ENCODE measurements around the gene DHFR. TPM values are rescaled to one million over a fixed set of nuclear protein-coding genes. Genes with fewer than 3 reads are reported as not detected.

DHFR gene
- total and polyA plus RNA-seq, 9 of the 15 experiments (the other 6 are each of a cell fraction or from before 2014, with no cell fraction given) = 45.6 to 176 (median 97.7) TPM

DNA sequence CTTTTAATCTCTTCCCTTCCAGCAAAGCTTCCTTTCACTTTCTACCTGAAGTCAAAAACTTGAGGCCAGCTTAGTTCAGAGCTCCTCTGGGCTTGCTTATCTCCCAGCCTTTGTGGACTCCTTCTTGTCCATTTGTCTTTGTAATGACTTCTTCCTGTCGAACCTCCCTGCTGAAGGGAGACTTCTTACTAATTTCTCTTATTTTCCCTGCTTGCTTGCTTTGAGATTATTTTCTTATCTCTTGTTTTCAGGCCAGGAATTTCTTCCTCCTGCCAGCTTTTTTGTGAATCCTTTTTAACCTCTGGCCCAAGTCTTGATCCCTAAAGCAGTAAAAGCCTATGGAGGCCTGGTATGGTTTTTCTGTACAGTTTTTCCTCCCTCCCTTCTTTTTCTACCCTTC lies 46.8 kb upstream of the DHFR start (continued):
- TF ChIP-seq, protein P1, sequence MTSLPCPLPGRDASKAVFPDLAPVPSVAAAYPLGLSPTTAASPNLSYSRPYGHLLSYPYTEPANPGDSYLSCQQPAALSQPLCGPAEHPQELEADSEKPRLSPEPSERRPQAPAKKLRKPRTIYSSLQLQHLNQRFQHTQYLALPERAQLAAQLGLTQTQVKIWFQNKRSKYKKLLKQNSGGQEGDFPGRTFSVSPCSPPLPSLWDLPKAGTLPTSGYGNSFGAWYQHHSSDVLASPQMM (CRISPR knock-in tag; IDR thresholded peaks at IDR 0.05) = no peak
- TF ChIP-seq ELF4 (CRISPR knock-in tag; IDR thresholded peaks at IDR 0.05) (no peak), CBFA2T3 (IDR thresholded peaks at IDR 0.05) (peak; percentile 83), LCOR (CRISPR knock-in tag; IDR thresholded peaks at IDR 0.05) (no peak), PBX2 (CRISPR knock-in tag; IDR thresholded peaks at IDR 0.05; ENCODE audit: low read depth) (no peak), PBX2 (tag; conservative IDR thresholded peaks at IDR 0.05; ENCODE audit: low read depth) (peak; percentile 83), BCL6 (CRISPR knock-in tag; IDR thresholded peaks at IDR 0.05) (no peak), POLR2B (IDR thresholded peaks at IDR 0.05; ENCODE audit: low read depth, partially characterized antibody) (no peak), MTA1 (IDR thresholded peaks at IDR 0.05; ENCODE audit: borderline replicate concordance) (no peak), DDX20 (tag; IDR thresholded peaks at IDR 0.05; ENCODE audit: low read depth) (no peak), SETDB1 (IDR thresholded peaks at IDR 0.05; ENCODE audit: low read length) (no peak), DPF2 (IDR thresholded peaks at IDR 0.05) (peak; percentile 63), ZNF24 (IDR thresholded peaks at IDR 0.05) (no peak), ZNF197 (CRISPR knock-in tag; IDR thresholded peaks at IDR 0.05; ENCODE audit: low read depth) (no peak), NFIX (CRISPR knock-in tag; IDR thresholded peaks at IDR 0.05; ENCODE audit: low read depth) (no peak), ZFP91 (CRISPR knock-in tag; IDR thresholded peaks at IDR 0.05) (no peak), EWSR1 (IDR thresholded peaks at IDR 0.05; ENCODE audit: borderline replicate concordance, low read depth, partially characterized antibody) (no peak), ZNF143 (CRISPR knock-in tag; IDR thresholded peaks at IDR 0.05) (no peak), TAL1 (IDR thresholded peaks at IDR 0.05) (peak; percentile 60), SMAD3 (CRISPR knock-in tag; conservative IDR thresholded peaks at IDR 0.05) (no peak)
- TF ChIP-seq, protein P2, sequence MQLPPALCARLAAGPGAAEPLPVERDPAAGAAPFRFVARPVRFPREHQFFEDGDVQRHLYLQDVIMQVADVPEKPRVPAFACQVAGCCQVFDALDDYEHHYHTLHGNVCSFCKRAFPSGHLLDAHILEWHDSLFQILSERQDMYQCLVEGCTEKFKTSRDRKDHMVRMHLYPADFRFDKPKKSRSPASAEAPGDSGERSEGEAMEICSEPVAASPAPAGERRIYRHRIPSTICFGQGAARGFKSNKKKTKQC (CRISPR knock-in tag; IDR thresholded peaks at IDR 0.05) = no peak
- TF ChIP-seq, protein P3, sequence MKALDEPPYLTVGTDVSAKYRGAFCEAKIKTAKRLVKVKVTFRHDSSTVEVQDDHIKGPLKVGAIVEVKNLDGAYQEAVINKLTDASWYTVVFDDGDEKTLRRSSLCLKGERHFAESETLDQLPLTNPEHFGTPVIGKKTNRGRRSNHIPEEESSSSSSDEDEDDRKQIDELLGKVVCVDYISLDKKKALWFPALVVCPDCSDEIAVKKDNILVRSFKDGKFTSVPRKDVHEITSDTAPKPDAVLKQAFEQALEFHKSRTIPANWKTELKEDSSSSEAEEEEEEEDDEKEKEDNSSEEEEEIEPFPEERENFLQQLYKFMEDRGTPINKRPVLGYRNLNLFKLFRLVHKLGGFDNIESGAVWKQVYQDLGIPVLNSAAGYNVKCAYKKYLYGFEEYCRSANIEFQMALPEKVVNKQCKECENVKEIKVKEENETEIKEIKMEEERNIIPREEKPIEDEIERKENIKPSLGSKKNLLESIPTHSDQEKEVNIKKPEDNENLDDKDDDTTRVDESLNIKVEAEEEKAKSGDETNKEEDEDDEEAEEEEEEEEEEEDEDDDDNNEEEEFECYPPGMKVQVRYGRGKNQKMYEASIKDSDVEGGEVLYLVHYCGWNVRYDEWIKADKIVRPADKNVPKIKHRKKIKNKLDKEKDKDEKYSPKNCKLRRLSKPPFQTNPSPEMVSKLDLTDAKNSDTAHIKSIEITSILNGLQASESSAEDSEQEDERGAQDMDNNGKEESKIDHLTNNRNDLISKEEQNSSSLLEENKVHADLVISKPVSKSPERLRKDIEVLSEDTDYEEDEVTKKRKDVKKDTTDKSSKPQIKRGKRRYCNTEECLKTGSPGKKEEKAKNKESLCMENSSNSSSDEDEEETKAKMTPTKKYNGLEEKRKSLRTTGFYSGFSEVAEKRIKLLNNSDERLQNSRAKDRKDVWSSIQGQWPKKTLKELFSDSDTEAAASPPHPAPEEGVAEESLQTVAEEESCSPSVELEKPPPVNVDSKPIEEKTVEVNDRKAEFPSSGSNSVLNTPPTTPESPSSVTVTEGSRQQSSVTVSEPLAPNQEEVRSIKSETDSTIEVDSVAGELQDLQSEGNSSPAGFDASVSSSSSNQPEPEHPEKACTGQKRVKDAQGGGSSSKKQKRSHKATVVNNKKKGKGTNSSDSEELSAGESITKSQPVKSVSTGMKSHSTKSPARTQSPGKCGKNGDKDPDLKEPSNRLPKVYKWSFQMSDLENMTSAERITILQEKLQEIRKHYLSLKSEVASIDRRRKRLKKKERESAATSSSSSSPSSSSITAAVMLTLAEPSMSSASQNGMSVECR (CRISPR knock-in tag; IDR thresholded peaks at IDR 0.05) = no peak
